ENCODE results near the gene MMP3. TPM values are rescaled to one million over a fixed set of nuclear protein-coding genes. Genes with fewer than 3 reads are reported as not detected.

The MMP3 gene
- total RNA-seq, 2 donors from 2014 or later: not detected

DNA sequence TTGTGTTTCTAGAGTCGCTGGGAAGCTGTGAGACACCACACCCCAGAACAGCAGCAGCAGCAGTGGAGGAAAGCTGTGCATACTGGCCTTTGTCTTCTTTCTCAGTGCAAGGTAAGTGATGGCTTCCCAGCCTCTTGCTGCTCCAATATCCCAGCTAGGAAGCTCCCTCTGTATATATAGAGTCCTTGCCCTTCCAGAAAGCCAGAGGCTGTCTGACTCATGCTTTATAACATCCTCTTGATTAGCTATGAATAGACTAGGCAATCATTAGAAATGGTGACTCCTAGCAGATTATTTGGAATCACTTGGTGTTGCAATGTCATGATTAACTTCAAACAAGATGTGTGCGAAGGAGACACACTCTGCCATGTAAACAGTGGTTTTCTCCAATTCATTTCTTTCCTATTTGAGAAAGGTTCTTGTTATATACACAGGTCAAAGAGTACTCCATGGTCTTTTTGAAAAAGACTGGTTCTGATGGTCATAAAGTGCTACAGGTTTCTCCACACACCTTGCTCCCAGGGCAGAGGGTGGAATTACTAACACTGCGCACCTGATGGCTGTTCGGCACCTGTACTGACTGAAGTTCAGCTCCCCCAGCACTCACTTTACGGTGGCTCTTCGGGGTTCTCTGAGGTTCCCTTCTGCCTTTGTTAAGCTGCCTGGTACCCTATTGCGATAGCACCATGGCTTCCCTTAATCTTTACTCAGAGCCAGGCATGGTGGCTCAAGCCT lies 45.2 kb downstream of the MMP3 start, which contains the start of gene MMP1:
Gene MMP1 (minus strand): TSS at position 149 of the 735 bp plus-strand sequence. CDS start 68 bp downstream, at position 81.
- no peak within 1 kb of the TSS for H3K27ac ChIP-seq
- H3K9me3 ChIP-seq: no peaks in the 10 kb centered on the region
- TF ChIP-seq CTCF (IDR thresholded peaks at IDR 0.05): no peak
- H3K4me3 ChIP-seq: no peak within 1 kb of the TSS
- H3K4me1 ChIP-seq: no peaks in the 10 kb centered on the region
- H3K27me3 ChIP-seq: no peaks in the 10 kb centered on the region
- H3K36me3 ChIP-seq: no peaks in the 10 kb centered on the region
- no peak for DNase-seq (ENCODE audit: low spot score)

GRCh38 chr11:102794382-102794781 lies 49.0 kb downstream of the MMP3 start:
- no peaks in the 10 kb centered on the region for H3K9me3 ChIP-seq
- no peaks in the 10 kb centered on the region for H3K4me1 ChIP-seq
- DNase-seq (ENCODE audit: low spot score): no peak
- TF ChIP-seq CTCF (IDR thresholded peaks at IDR 0.05): peak in 1 of 2 donors; percentile 18
- H3K4me3 ChIP-seq: no peak overlapping the region
- H3K27ac ChIP-seq: no peak overlapping the region
- H3K27me3 ChIP-seq: no peaks in the 10 kb centered on the region
- no peaks in the 10 kb centered on the region for H3K36me3 ChIP-seq

DNA sequence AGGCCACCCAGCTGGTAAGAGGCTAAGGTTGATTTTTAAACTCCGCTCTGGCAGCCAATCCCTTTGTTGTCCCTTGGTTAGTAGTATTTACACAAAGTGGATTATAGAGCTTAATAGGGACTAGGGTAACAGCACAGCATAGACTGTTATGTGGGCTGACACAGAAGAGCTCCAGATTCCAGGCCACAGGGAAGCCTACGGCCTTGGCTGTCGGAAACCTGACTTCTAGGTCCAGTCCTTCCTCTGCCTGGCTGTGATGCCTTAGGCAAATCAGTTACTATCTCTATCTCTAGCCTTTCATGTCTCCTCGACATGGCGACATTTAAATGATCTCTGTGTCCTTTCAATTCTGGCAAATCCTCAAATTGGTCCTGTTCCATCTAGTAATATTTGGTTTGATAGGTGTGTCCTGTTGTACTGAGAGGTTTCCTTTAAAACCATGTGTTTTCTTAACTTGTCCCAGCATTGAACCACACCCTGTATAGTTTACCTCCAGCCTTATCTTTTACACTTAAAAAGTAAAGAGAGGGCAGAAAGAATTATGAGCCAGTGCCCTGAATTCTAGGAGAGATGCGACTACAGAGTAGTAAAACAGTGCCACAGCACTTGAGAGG lies 49.6 kb downstream of the MMP3 start:
- Histone ChIP-seq H3K4me1 (no peaks in the 10 kb centered on the region), H3K9me3 (no peaks in the 10 kb centered on the region), H3K27me3 (no peaks in the 10 kb centered on the region), H3K4me3 (no peak overlapping the region), H3K27ac (no peak overlapping the region), H3K36me3 (no peaks in the 10 kb centered on the region)
- no peak for TF ChIP-seq CTCF (IDR thresholded peaks at IDR 0.05)
- DNase-seq (ENCODE audit: low spot score): no peak

- H3K4me3 ChIP-seq: no peak overlapping the region
- H3K27me3 ChIP-seq: no peaks in the 10 kb centered on the region
- no peak for DNase-seq (ENCODE audit: low spot score)
- H3K27ac ChIP-seq: no peak overlapping the region
- H3K9me3 ChIP-seq: no peaks in the 10 kb centered on the region
- no peaks in the 10 kb centered on the region for H3K4me1 ChIP-seq
- TF ChIP-seq CTCF (IDR thresholded peaks at IDR 0.05): no peak
- H3K36me3 ChIP-seq: no peaks in the 10 kb centered on the region
Observed at GRCh38 chr11:102792604-102793003, 50.8 kb downstream of the MMP3 start.

DNA sequence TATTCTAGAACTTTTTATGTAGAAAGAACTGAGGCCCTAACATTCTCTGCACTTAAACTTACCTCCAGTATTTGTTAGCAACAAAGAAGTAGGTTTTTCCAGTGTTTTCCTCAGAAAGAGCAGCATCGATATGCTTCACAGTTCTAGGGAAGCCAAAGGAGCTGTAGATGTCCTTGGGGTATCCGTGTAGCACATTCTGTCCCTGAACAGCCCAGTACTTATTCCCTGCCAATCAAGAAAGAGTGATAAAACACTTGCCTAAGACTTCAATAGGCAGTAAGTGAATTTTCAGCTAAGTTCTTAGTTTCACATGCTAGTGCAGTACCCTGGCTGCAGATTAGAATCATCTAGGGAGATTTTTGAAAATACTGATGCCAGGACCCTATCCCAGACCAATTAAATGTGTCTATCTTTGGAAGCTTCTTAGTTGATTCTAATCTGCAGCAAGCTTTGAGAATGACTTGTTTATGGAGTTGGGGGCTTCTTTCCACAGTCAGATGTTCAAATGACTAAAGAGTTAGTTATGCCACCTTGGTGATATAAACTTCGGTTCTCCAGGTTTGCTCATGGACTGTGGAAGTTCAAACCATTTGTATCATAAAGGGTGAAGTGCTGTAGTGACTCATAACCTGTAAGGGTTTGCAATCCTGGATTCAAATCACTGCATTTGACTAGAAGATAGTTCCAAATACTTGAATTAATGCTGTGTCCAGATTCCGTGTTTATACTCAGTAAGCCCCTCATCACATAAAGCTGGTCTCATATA lies 52.0 kb downstream of the MMP3 start:
- no peak for TF ChIP-seq CTCF (IDR thresholded peaks at IDR 0.05)
- no peak for DNase-seq (ENCODE audit: low spot score)

More for the DNA sequence above, 52.0 kb downstream of the MMP3 start:
- H3K9me3 ChIP-seq: no peaks in the 10 kb centered on the region
- no peaks in the 10 kb centered on the region for H3K4me1 ChIP-seq
- no peaks in the 10 kb centered on the region for H3K36me3 ChIP-seq
- H3K27me3 ChIP-seq: no peaks in the 10 kb centered on the region
- H3K4me3 ChIP-seq: no peak overlapping the region
- H3K27ac ChIP-seq: no peak overlapping the region

Data from right atrium auricular region (tissue), 2 donors.